Erythroblast (primary cell): Measurements from ENCODE around the gene HOXA7.

Source experiments
- GATA1 ChIP-seq: IDR thresholded peaks from 2 replicates; pipeline ENCODE4 v1.6.1; 2011; ENCODE audit warnings: low read depth, mild to moderate bottlenecking, control low read depth, low read length, moderate library complexity
- POLR2A ChIP-seq: IDR thresholded peaks from 2 replicates; pipeline ENCODE4 v1.6.1; 2011; ENCODE audit warnings: mild to moderate bottlenecking, low read length

- TF ChIP-seq POLR2A (no peak), GATA1 (no peak)
These were observed 45.3 kb downstream of the HOXA7 start for GRCh38 chr7:27111042-27111750.
